ENCODE data around the gene PTPRH.

DNA sequence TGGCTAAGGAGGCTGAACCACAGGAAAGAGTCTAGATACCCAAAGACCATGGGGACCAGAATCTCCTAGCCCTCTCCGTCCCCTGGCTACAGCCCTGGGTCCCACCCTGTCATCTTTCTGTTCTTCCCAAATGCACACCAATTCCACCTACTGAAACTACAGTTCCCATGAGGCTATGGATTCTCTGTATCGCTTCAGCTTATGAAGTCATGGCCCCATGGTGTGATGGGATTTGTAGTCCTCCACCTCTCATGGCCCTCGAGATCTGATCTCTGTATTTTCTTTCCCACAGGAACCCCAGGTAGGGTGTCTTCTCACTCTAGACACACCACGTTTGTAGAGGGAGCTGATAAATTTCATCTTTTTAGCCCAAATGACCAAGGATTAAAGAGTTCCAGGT lies 11.8 kb downstream of the PTPRH start:
- TF ChIP-seq POLR2A (IDR thresholded peaks at IDR 0.05) = no peak
- TF ChIP-seq, protein P1, sequence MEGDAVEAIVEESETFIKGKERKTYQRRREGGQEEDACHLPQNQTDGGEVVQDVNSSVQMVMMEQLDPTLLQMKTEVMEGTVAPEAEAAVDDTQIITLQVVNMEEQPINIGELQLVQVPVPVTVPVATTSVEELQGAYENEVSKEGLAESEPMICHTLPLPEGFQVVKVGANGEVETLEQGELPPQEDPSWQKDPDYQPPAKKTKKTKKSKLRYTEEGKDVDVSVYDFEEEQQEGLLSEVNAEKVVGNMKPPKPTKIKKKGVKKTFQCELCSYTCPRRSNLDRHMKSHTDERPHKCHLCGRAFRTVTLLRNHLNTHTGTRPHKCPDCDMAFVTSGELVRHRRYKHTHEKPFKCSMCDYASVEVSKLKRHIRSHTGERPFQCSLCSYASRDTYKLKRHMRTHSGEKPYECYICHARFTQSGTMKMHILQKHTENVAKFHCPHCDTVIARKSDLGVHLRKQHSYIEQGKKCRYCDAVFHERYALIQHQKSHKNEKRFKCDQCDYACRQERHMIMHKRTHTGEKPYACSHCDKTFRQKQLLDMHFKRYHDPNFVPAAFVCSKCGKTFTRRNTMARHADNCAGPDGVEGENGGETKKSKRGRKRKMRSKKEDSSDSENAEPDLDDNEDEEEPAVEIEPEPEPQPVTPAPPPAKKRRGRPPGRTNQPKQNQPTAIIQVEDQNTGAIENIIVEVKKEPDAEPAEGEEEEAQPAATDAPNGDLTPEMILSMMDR (IDR thresholded peaks at IDR 0.05) = no peak

Measured in lower leg skin (tissue), 3 donors.